HFFc6 (cell line): ENCODE results near the gene TBL3. TPM values are rescaled to one million over a fixed set of nuclear protein-coding genes. Genes with fewer than 3 reads are reported as not detected.
A peak's percentile ranks its signal among the peaks of the same experiment; 100 is the strongest.
"Not testable (repeated sequence)": the region's sequence is repeated elsewhere in the genome, so short reads cannot be mapped to it uniquely, and the experiment has no call there.

ENCODE experiments used
- DNase-seq: peaks from one replicate; pipeline ENCODE4 v3.0.0-alpha.2; 2018
- H3K27ac Mint-ChIP-seq: 2 replicates; pipeline ENCODE4 v1.8.0; 2020; ENCODE audit warnings: mild to moderate bottlenecking, mixed read lengths
- H3K27me3 Mint-ChIP-seq: 2 replicates; pipeline ENCODE4 v1.8.0; 2021; ENCODE audit warnings: mild to moderate bottlenecking, moderate library complexity, mixed read lengths; ENCODE audit not compliant: insufficient read depth
- H3K36me3 Mint-ChIP-seq: 2 replicates; pipeline ENCODE4 v1.8.0; 2021; ENCODE audit warnings: low read depth, mixed read lengths
- H3K4me1 Mint-ChIP-seq: 2 replicates; pipeline ENCODE4 v1.8.0; 2020; ENCODE audit warnings: low read depth, mixed read lengths
- H3K4me3 Mint-ChIP-seq: 2 replicates; pipeline ENCODE4 v1.8.0; 2020; ENCODE audit warnings: mild to moderate bottlenecking, moderate library complexity, mixed read lengths
- H3K9me3 Mint-ChIP-seq: 2 replicates; pipeline ENCODE4 v1.8.0; 2020; ENCODE audit warnings: mild to moderate bottlenecking, mixed read lengths
- total RNA-seq, 6 experiments: library from RNA; stranded (reverse); fragmentation: NEBNext Ultra II Directional; extraction: Animal tissue kit (Norgen Biotek cat#: 25700); gene quantifications; 2 replicates in 1 of 6; 3 replicates in 5 of 6; pipeline ENCODE4 v1.2.3, GENCODE V29; 2021
- TF ChIP-seq, protein P1 (sequence below): fragments of 200-600 bp; sonication (generic); IDR thresholded peaks from 2 replicates; pipeline ENCODE4 v1.5.0; 2021; ENCODE audit warnings: antibody characterized with exemption, mild to moderate bottlenecking

TBL3 gene
- total RNA-seq, 6 experiments from 2014 or later, result 42.4 to 47.3 (median 44.1) TPM

DNA sequence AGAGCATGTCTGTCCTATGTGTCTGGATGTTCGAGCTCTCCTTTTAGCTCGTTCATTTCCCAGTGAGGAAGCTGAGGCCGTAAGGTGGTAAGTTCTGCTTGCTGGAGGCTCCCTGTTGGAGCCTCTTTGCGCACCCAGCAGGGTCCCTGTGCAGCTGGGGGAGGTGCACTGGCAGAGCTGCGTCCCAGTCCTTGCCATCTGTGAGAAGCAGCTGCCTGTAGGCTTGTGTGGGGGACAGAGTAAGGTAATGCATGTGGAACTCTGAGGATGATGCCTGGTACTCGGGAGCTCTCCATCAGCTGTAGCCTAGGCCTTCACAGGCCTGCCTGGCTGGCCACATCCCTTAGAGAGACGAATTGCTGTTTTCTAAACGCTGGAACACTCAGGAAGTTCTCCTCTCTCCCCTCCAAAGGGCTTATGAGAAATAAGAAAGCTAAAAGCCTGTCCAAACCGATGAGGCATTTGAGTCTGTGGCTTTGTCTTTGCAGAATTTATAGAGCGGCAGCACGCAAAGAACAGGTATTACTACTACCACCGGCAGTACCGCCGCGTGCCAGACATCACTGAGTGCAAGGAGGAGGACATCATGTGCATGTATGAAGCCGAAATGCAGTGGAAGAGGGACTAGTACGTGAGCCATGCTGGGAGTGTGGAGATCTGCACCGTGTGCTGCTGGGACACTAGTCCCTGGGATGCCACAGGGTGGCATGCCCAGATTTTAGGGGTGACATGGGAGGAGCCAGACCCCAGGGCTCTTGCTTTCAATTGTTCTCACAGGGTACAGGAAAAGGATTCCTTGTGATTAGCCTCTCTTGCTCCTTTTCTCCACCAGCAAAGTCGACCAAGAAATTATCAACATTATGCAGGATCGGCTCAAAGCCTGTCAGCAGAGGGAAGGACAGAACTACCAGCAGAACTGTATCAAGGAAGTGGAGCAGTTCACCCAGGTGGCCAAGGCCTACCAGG lies 10.9 kb upstream of the TBL3 start:
- peak; percentile 42 for DNase-seq
- Mint-ChIP-seq H3K36me3 (peaks cover 49% of the 10 kb centered on the region), H3K9me3 (peaks cover 31% of the 10 kb centered on the region), H3K4me1 (peaks cover 37% of the 10 kb centered on the region), H3K27ac (peak overlapping the region; percentile 90), H3K27me3 (peaks cover 44% of the 10 kb centered on the region), H3K4me3 (peak overlapping the region; percentile 94)
- TF ChIP-seq, protein P1, sequence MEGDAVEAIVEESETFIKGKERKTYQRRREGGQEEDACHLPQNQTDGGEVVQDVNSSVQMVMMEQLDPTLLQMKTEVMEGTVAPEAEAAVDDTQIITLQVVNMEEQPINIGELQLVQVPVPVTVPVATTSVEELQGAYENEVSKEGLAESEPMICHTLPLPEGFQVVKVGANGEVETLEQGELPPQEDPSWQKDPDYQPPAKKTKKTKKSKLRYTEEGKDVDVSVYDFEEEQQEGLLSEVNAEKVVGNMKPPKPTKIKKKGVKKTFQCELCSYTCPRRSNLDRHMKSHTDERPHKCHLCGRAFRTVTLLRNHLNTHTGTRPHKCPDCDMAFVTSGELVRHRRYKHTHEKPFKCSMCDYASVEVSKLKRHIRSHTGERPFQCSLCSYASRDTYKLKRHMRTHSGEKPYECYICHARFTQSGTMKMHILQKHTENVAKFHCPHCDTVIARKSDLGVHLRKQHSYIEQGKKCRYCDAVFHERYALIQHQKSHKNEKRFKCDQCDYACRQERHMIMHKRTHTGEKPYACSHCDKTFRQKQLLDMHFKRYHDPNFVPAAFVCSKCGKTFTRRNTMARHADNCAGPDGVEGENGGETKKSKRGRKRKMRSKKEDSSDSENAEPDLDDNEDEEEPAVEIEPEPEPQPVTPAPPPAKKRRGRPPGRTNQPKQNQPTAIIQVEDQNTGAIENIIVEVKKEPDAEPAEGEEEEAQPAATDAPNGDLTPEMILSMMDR, result no peak

GRCh38 chr16:1961651-1962067 lies 10.2 kb upstream of the TBL3 start:
- peaks cover 31% of the 10 kb centered on the region for H3K9me3 Mint-ChIP-seq
- H3K36me3 Mint-ChIP-seq, result peaks cover 49% of the 10 kb centered on the region
- H3K4me3 Mint-ChIP-seq, result peak overlapping the region; percentile 98; the same call in 1 of the 2 replicates
- TF ChIP-seq, protein P1, result no peak
- peaks cover 38% of the 10 kb centered on the region for H3K27me3 Mint-ChIP-seq
- peaks cover 37% of the 10 kb centered on the region for H3K4me1 Mint-ChIP-seq
- H3K27ac Mint-ChIP-seq, result peak overlapping the region; percentile 90
- DNase-seq, result no peak

- not testable (repeated sequence) for DNase-seq
- H3K27ac Mint-ChIP-seq, result peak overlapping the region; percentile 95
- H3K36me3 Mint-ChIP-seq, result peaks cover 49% of the 10 kb centered on the region
- H3K9me3 Mint-ChIP-seq, result peaks cover 31% of the 10 kb centered on the region
- peaks cover 35% of the 10 kb centered on the region for H3K27me3 Mint-ChIP-seq
- H3K4me1 Mint-ChIP-seq, result peaks cover 37% of the 10 kb centered on the region
- H3K4me3 Mint-ChIP-seq, result peak overlapping the region; percentile 98
Observed at GRCh38 chr16:1962161-1963153, 9.4 kb upstream of the TBL3 start.

DNA sequence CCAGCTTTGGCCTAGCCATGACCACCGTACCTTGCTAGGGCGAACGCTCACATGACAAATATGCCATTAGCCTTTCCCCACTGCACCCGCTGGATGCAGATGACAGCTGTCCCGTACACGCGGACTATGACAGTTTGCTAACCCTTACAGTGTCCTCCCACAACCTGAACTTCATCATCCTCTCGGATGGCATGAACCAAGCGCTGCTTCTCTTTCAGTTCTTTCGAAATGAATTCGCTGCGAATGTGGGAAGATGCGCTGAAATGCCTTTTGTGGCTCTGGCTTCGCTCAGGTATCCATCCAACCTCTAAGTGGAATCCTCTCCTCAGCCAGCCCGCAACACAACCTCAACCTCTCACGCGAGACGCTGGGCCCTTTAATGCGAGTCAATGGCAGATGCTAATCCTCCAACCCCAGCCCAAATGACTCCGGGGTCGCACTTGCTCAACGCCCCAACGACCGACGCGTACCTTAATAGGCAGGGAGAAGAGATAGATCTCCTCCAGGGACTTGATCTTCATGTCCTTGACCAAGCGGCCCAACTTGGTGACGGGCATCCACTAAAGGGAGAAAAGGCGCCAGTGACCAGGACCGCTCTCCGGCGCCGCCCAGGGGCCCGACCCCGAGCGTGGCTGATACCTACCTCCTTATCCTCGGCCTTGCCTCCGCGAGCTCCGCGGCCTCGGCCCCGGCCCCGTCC lies 7.9 kb upstream of the TBL3 start:
- H3K9me3 Mint-ChIP-seq, result peaks cover 31% of the 10 kb centered on the region
- peak overlapping the region; percentile 98 for H3K4me3 Mint-ChIP-seq
- TF ChIP-seq, protein P1, result no peak
- H3K27me3 Mint-ChIP-seq, result peaks cover 35% of the 10 kb centered on the region
- no peak for DNase-seq
- H3K4me1 Mint-ChIP-seq, result peaks cover 37% of the 10 kb centered on the region
- peak overlapping the region; percentile 95 for H3K27ac Mint-ChIP-seq
- peaks cover 49% of the 10 kb centered on the region for H3K36me3 Mint-ChIP-seq

- TF ChIP-seq, protein P1, result no peak
- Mint-ChIP-seq H3K4me1 (peaks cover 37% of the 10 kb centered on the region), H3K4me3 (peak within 1 kb of the TSS; percentile 98), H3K9me3 (peaks cover 30% of the 10 kb centered on the region), H3K27me3 (peaks cover 33% of the 10 kb centered on the region), H3K36me3 (peaks cover 49% of the 10 kb centered on the region), H3K27ac (peak within 1 kb of the TSS; percentile 95)
- DNase-seq, result peak; percentile 99
Observed at GRCh38 chr16:1964506-1965395, 7.1 kb upstream of the TBL3 start, which contains the start of gene RPS2. RPS2 (minus strand) TSS chr16:1964826; CDS start chr16:1964625, 201 bp downstream.
